Stimulated activated memory B cell treated with anti-CD40 and anti-IgM and Interleukin-4, amounts not matched to agents 10 μg/mL and 1 μg/mL and 100 μg/mL, for 72 hours (primary cell): ENCODE results near the gene LYRM2.

Source experiments
- ATAC-seq: fragments of 150-1000 bp; cut with Tn5 transposase; 2 replicates; pipeline ENCODE4 v1.10.0; 2021
- H3K27ac Mint-ChIP-seq: one replicate; pipeline ENCODE4 v1.8.0; 2022; ENCODE audit warnings: mild to moderate bottlenecking, mixed read lengths
- H3K27me3 Mint-ChIP-seq: one replicate; pipeline ENCODE4 v1.8.0; 2022; ENCODE audit warnings: mixed read lengths
- H3K36me3 Mint-ChIP-seq: one replicate; pipeline ENCODE4 v1.8.0; 2022; ENCODE audit warnings: mixed read lengths
- H3K4me1 Mint-ChIP-seq: one replicate; pipeline ENCODE4 v1.8.0; 2022; ENCODE audit warnings: mixed read lengths
- H3K4me3 Mint-ChIP-seq: one replicate; pipeline ENCODE4 v1.8.0; 2022; ENCODE audit warnings: mild to moderate bottlenecking, moderate library complexity, mixed read lengths
- H3K9me3 Mint-ChIP-seq: one replicate; pipeline ENCODE4 v1.8.0; 2022; ENCODE audit warnings: mixed read lengths

The LYRM2 gene

GRCh38 chr6:89564752-89565427 lies 73.7 kb downstream of the LYRM2 start:
- H3K9me3 Mint-ChIP-seq: no peaks in the 10 kb centered on the region
- no peak for ATAC-seq
- H3K27me3 Mint-ChIP-seq: no peaks in the 10 kb centered on the region
- H3K4me3 Mint-ChIP-seq: no peak overlapping the region
- H3K27ac Mint-ChIP-seq: no peak overlapping the region
- no peaks in the 10 kb centered on the region for H3K4me1 Mint-ChIP-seq
- H3K36me3 Mint-ChIP-seq: no peaks in the 10 kb centered on the region

- H3K9me3 Mint-ChIP-seq: no peaks in the 10 kb centered on the region
- no peaks in the 10 kb centered on the region for H3K36me3 Mint-ChIP-seq
- H3K4me1 Mint-ChIP-seq: no peaks in the 10 kb centered on the region
- H3K27ac Mint-ChIP-seq: no peak overlapping the region
- no peak for ATAC-seq
- no peak overlapping the region for H3K4me3 Mint-ChIP-seq
- no peaks in the 10 kb centered on the region for H3K27me3 Mint-ChIP-seq
These were observed 74.7 kb downstream of the LYRM2 start for GRCh38 chr6:89563866-89564265.

DNA sequence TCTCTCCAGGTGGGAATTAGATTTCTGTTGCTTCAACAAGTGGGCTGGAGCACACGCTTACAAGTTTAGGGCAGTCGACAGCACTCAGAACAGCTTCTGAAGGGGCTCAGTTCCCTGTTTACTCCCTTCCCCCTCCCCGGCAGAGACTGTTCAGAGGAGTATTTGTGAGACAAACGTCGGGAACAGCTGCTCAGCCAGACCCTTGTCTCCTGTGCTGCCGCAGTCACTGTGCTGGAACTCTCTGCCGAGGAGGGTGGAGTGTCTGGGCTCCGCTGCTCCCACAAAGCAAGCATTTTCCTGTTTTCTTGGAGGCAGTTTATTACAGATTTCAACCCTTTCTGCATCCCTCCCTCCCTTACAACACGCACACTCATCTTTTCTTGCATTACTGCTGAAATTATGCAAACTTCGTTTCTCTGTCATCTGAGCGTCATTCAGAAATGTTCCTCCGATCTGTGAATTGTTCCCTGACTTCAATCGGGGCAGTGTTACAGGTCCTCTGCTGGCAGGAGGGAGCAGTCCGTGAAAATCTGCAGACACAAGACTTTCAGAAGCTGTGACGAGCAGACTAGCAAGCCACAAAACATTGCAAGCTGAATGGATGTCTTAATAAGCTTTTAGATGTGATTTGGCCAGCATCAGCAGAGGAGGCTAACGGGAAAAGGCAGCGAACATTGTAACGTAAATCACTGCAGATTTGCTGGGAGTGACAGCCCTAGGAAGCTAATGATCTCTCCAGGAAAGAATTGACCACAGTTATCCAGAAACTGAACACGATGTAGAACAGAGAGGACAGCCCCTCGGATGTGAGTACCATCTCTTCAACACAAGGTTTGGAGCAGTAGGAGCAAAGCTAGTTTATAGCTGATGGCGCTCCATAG lies 76.2 kb downstream of the LYRM2 start:
- Mint-ChIP-seq H3K9me3 (peaks cover 1% of the 10 kb centered on the region), H3K36me3 (peaks cover 1% of the 10 kb centered on the region), H3K27me3 (no peaks in the 10 kb centered on the region), H3K4me1 (no peaks in the 10 kb centered on the region), H3K4me3 (no peak overlapping the region), H3K27ac (no peak overlapping the region)
- no peak for ATAC-seq

GRCh38 chr6:89559487-89559886 lies 79.1 kb downstream of the LYRM2 start:
- peaks cover 9% of the 10 kb centered on the region for H3K36me3 Mint-ChIP-seq
- no peaks in the 10 kb centered on the region for H3K4me1 Mint-ChIP-seq
- no peak overlapping the region for H3K27ac Mint-ChIP-seq
- H3K9me3 Mint-ChIP-seq: peaks cover 8% of the 10 kb centered on the region
- no peak overlapping the region for H3K4me3 Mint-ChIP-seq
- H3K27me3 Mint-ChIP-seq: no peaks in the 10 kb centered on the region
- ATAC-seq: no peak

GRCh38 chr6:89555806-89556205 lies 82.7 kb downstream of the LYRM2 start:
- H3K36me3 Mint-ChIP-seq: peaks cover 9% of the 10 kb centered on the region
- H3K27ac Mint-ChIP-seq: no peak overlapping the region
- H3K4me3 Mint-ChIP-seq: no peak overlapping the region
- ATAC-seq: no peak
- H3K27me3 Mint-ChIP-seq: no peaks in the 10 kb centered on the region
- peaks cover 8% of the 10 kb centered on the region for H3K9me3 Mint-ChIP-seq
- no peaks in the 10 kb centered on the region for H3K4me1 Mint-ChIP-seq

DNA sequence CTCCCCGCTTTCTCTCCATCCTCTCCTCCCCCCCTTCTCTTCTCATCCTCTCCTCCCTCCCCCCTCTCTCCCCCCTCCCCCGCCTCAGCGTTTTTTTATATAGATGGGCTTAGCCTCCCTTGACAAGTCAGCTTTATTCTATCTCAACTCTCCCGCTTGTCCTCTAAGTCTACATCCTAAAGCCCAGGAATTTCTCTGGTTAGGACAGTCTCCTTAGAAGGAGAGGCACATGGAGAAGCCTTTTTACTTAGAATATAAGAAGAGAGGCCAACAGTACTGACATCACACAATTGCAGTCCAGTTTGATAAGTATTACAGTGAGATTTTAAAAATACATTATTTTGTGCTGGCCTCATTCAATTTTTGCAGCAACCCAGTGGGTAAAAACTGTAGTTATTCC lies 83.5 kb downstream of the LYRM2 start:
- H3K4me3 Mint-ChIP-seq: no peak overlapping the region
- no peaks in the 10 kb centered on the region for H3K4me1 Mint-ChIP-seq
- no peaks in the 10 kb centered on the region for H3K27me3 Mint-ChIP-seq
- peaks cover 9% of the 10 kb centered on the region for H3K36me3 Mint-ChIP-seq
- H3K27ac Mint-ChIP-seq: no peak overlapping the region
- no peak for ATAC-seq
- peaks cover 8% of the 10 kb centered on the region for H3K9me3 Mint-ChIP-seq

DNA sequence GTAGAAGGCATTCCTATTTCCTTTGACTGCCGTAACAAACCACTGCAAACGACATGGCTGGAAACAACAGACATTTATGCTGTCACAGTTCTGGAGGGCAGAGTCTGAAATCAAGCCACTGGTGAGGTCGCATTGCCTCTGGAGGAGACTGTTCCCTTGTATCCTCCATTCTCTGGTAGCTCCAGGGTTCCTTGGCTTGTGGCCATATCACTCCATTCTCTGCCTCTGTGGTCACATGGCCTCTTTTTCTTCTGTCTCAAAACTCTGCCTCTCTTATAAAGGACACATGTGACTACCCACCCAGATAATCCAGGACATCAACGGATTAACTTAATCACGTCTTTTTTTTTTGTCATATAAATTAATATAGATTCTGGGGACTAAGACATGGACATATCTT lies 84.4 kb downstream of the LYRM2 start:
- no peaks in the 10 kb centered on the region for H3K27me3 Mint-ChIP-seq
- no peak overlapping the region for H3K27ac Mint-ChIP-seq
- no peaks in the 10 kb centered on the region for H3K4me1 Mint-ChIP-seq
- H3K4me3 Mint-ChIP-seq: no peak overlapping the region
- H3K9me3 Mint-ChIP-seq: peaks cover 8% of the 10 kb centered on the region
- H3K36me3 Mint-ChIP-seq: peaks cover 9% of the 10 kb centered on the region
- ATAC-seq: no peak

GRCh38 chr6:89553431-89553830 lies 85.1 kb downstream of the LYRM2 start:
- H3K36me3 Mint-ChIP-seq: peaks cover 9% of the 10 kb centered on the region
- no peak overlapping the region for H3K27ac Mint-ChIP-seq
- ATAC-seq: no peak
- no peaks in the 10 kb centered on the region for H3K27me3 Mint-ChIP-seq
- H3K4me3 Mint-ChIP-seq: no peak overlapping the region
- H3K9me3 Mint-ChIP-seq: peaks cover 8% of the 10 kb centered on the region
- no peaks in the 10 kb centered on the region for H3K4me1 Mint-ChIP-seq

GRCh38 chr6:89547281-89547680 lies 91.3 kb downstream of the LYRM2 start:
- no peak overlapping the region for H3K27ac Mint-ChIP-seq
- no peak for ATAC-seq
- H3K36me3 Mint-ChIP-seq: no peaks in the 10 kb centered on the region
- no peak overlapping the region for H3K4me3 Mint-ChIP-seq
- H3K27me3 Mint-ChIP-seq: no peaks in the 10 kb centered on the region
- no peaks in the 10 kb centered on the region for H3K4me1 Mint-ChIP-seq
- no peaks in the 10 kb centered on the region for H3K9me3 Mint-ChIP-seq

DNA sequence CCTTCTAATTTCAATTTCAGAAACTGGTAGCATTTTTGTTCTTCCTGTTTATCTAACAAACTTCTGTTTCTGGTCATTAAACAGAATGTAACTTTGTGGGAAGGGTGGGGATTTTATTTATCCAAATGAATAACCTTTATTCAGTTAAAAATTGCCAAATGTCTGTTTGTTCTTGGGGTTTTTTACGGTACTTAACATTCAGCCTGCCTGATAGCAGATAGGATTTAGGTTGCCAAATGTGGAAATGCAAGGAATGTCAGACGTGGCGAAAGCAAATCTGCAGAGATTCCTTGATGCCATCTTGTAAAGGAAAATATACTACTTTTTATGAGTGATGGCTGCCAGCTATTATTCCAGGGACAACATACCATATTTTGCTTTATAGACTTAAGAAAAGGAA lies 95.7 kb downstream of the LYRM2 start:
- Mint-ChIP-seq H3K36me3 (no peaks in the 10 kb centered on the region), H3K9me3 (no peaks in the 10 kb centered on the region), H3K27me3 (no peaks in the 10 kb centered on the region), H3K4me3 (no peak overlapping the region), H3K27ac (no peak overlapping the region), H3K4me1 (no peaks in the 10 kb centered on the region)
- ATAC-seq: no peak

GRCh38 chr6:89542081-89542857 lies 96.3 kb downstream of the LYRM2 start:
- H3K27ac Mint-ChIP-seq: no peak overlapping the region
- H3K4me3 Mint-ChIP-seq: no peak overlapping the region
- no peaks in the 10 kb centered on the region for H3K4me1 Mint-ChIP-seq
- no peaks in the 10 kb centered on the region for H3K36me3 Mint-ChIP-seq
- ATAC-seq: no peak
- H3K9me3 Mint-ChIP-seq: no peaks in the 10 kb centered on the region
- no peaks in the 10 kb centered on the region for H3K27me3 Mint-ChIP-seq

DNA sequence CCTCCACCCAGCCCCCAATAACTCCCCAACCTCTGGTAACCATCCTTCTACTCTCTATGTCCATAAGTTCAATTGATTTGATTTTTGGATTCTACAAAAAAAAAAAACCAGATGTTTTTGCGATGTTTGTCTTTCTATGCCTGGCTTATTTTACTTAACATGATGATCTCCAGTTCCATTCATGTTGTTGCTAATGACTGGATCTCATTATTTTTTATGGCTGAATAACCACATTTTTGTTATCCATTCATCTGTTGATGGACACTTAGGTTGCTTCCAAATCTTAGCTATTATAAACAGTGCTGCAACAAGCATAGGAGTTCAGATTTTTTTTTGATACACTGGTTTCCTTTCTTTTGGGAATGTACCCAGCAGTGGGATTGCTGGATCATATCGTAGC lies 98.8 kb downstream of the LYRM2 start:
- Mint-ChIP-seq H3K36me3 (no peaks in the 10 kb centered on the region), H3K27me3 (no peaks in the 10 kb centered on the region), H3K4me1 (no peaks in the 10 kb centered on the region), H3K27ac (no peak overlapping the region), H3K9me3 (no peaks in the 10 kb centered on the region), H3K4me3 (no peak overlapping the region)
- ATAC-seq: no peak

GRCh38 chr6:89536231-89536630 lies 102.3 kb downstream of the LYRM2 start:
- Mint-ChIP-seq H3K9me3 (no peaks in the 10 kb centered on the region), H3K27ac (no peak overlapping the region), H3K4me1 (no peaks in the 10 kb centered on the region), H3K27me3 (no peaks in the 10 kb centered on the region), H3K36me3 (peaks cover 11% of the 10 kb centered on the region), H3K4me3 (no peak overlapping the region)
- no peak for ATAC-seq

DNA sequence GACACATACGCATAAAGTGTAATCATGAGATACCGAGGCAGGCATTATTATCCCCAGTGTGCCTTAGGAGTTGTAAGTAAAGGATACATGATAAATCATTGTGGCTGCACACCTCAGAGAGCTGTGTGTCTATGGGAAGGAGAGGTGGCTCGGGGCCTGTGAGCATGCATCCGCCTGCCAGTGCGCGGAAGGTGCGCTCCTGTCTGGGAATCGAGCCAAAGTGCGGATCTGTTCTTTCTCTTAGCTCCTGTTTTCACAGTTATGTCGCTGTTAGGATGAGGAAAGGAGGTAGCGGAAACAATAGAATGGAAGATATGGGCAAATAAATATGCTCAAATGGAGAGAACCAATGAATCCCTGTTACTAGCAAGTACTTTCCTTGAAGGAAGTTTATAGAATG lies 107.6 kb downstream of the LYRM2 start:
- H3K4me3 Mint-ChIP-seq: no peak overlapping the region
- H3K36me3 Mint-ChIP-seq: peaks cover 23% of the 10 kb centered on the region
- H3K9me3 Mint-ChIP-seq: no peaks in the 10 kb centered on the region
- H3K27me3 Mint-ChIP-seq: no peaks in the 10 kb centered on the region
- H3K27ac Mint-ChIP-seq: no peak overlapping the region
- no peak for ATAC-seq
- H3K4me1 Mint-ChIP-seq: no peaks in the 10 kb centered on the region

DNA sequence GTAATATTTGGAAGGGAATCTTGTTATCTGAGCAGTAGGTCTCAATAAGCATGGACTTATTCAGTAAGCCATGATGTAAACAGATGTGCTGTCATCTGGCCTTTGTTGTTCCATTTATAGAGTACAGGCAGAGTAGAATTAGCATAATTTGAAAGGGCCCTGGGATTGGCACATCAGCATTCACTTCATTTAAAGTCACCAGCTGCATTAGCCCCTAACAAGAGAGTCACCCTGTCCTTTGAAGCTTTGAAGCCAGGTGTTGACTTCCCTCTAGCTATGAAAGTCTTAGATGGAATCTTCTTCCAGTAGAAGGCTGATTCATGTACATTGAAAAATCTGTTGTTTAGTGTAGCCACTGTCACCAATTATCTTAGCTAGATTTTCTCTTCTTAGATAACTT lies 109.7 kb downstream of the LYRM2 start:
- Mint-ChIP-seq H3K36me3 (peaks cover 23% of the 10 kb centered on the region), H3K27ac (no peak overlapping the region), H3K4me3 (no peak overlapping the region), H3K27me3 (no peaks in the 10 kb centered on the region), H3K9me3 (no peaks in the 10 kb centered on the region), H3K4me1 (no peaks in the 10 kb centered on the region)
- no peak for ATAC-seq
